K562 (cell line): ENCODE results near the gene UNKL. TPM values are rescaled to one million over a fixed set of nuclear protein-coding genes. Genes with fewer than 3 reads are reported as not detected.

ENCODE experiments used
- ATAC-seq: fragments of 200-7000 bp; cut with Tn5 transposase; 3 replicates; pipeline ENCODE4 v1.9.1; 2020; ENCODE audit warnings: moderate library complexity
- BruUV-seq: library from RNA; stranded (reverse); fragments of 400-500 nt; replicated peaks from 2 replicates; lab custom pipeline; 2021; lab: Mats Ljungman, UMichigan
- CTCF ChIA-PET: fragments of 300-600 bp; formaldehyde crosslinking; extraction: SDS; loops from one replicate; lab custom pipeline; 2021; ENCODE audit warnings: low intra/inter-chr PET ratio; lab: Yijun Ruan, JAX
- POLR2A ChIA-PET: fragments of 300-600, 350-650 bp; sonication (Branson Sonifier 250); formaldehyde crosslinking; extraction: SDS; loops from one replicate; lab custom pipeline; 2021; ENCODE audit warnings: antibody characterized with exemption, inconsistent platforms; lab: Yijun Ruan, JAX
- DNase-seq, 4 experiments: peaks; one replicate each; pipeline versions ENCODE4 v3.0.0 to v3.0.0-alpha.2; 2011 to 2018; ENCODE audit warnings: low spot score in 3 of 4, mixed read lengths in 3 of 4; ENCODE audit errors: extremely low read depth in 1 of 4
- FAIRE-seq: peaks from 2 replicates; lab custom pipeline; 2011; peaks lifted over from hg19 to GRCh38; lab: Jason Lieb, UNC
- H2AFZ ChIP-seq: 2 replicates; pipeline ENCODE4 v1.6.0; 2011; ENCODE audit warnings: low read depth, low read length, control low read depth, inconsistent platforms
- H3K27ac ChIP-seq: fragments of 200-600 bp; 3 replicates; pipeline ENCODE4 v1.8.0; 2011; ENCODE audit warnings: low read depth, mild to moderate bottlenecking, control low read depth, inconsistent platforms, low read length, moderate library complexity, mixed read lengths; ENCODE audit errors: extremely low read depth
- H3K27me3 ChIP-seq, 2 experiments: fragments of 300-600 bp in 1 of 2; 2 replicates in 1 of 2; 3 replicates in 1 of 2; pipeline versions ENCODE4 v1.6.0 to v1.8.0; 2011; ENCODE audit warnings: inconsistent platforms in 2 of 2, low read length in 2 of 2, mild to moderate bottlenecking in 1 of 2, mixed read lengths in 1 of 2, moderate library complexity in 1 of 2; ENCODE audit not compliant: control insufficient read depth in 2 of 2, insufficient read depth in 2 of 2
- H3K36me3 ChIP-seq: fragments of 300-600 bp; 3 replicates; pipeline ENCODE4 v1.8.0; 2011; ENCODE audit warnings: mild to moderate bottlenecking, low read length, inconsistent platforms; ENCODE audit not compliant: control insufficient read depth, insufficient read depth
- H3K4me1 ChIP-seq, 2 experiments: fragments of 200-600 bp in 1 of 2; replicated peaks in 1 of 2; 2 replicates in 1 of 2; 3 replicates in 1 of 2; pipeline versions ENCODE4 v1.5.1 to v1.8.0; 2011; ENCODE audit warnings: inconsistent platforms in 2 of 2, low read length in 2 of 2, mild to moderate bottlenecking in 1 of 2, mixed read lengths in 1 of 2, moderate library complexity in 1 of 2; ENCODE audit not compliant: control insufficient read depth in 2 of 2, insufficient read depth in 2 of 2
- H3K4me2 ChIP-seq: 2 replicates; pipeline ENCODE4 v1.6.1; 2011; ENCODE audit warnings: low read length, control low read depth, inconsistent platforms, mixed read lengths; ENCODE audit not compliant: insufficient read depth
- H3K4me3 ChIP-seq: fragments of 200-600 bp; sonication (generic), shearing (Covaris generic); 2 replicates; pipeline ENCODE4 v1.5.1; 2016; ENCODE audit warnings: control low read depth, inconsistent platforms
- H3K79me2 ChIP-seq: fragments of 200-600 bp; 3 replicates; pipeline ENCODE4 v1.8.0; 2011; ENCODE audit warnings: low read length, inconsistent platforms; ENCODE audit not compliant: control insufficient read depth, insufficient read depth
- H3K9ac ChIP-seq, 2 experiments: 2 replicates each; pipeline versions ENCODE4 v1.6.0 to v1.6.1; 2011; ENCODE audit warnings: low read depth in 2 of 2, low read length in 2 of 2, control low read depth in 1 of 2, inconsistent platforms in 1 of 2, mild to moderate bottlenecking in 1 of 2, mixed read lengths in 1 of 2; ENCODE audit not compliant: insufficient read depth in 1 of 2
- H3K9me1 ChIP-seq: one replicate; pipeline ENCODE4 v1.6.0; 2011; ENCODE audit warnings: inconsistent platforms, mild to moderate bottlenecking, low read length, moderate library complexity; ENCODE audit not compliant: control insufficient read depth, insufficient read depth
- H3K9me3 ChIP-seq: replicated peaks from 2 replicates; pipeline ENCODE4 v1.5.1; 2011; ENCODE audit warnings: low read depth, low read length, inconsistent platforms; ENCODE audit not compliant: control insufficient read depth, insufficient read depth
- H4K20me1 ChIP-seq: replicated peaks from 2 replicates; pipeline ENCODE4 v1.6.1; 2011; ENCODE audit warnings: low read length, inconsistent platforms, mixed read lengths; ENCODE audit not compliant: control insufficient read depth, insufficient read depth
- ARNT ChIP-seq, 2 experiments: fragments of 450-650 bp; IDR thresholded peaks; 2 replicates each; pipeline ENCODE4 v1.6.1; 2016; ENCODE audit warnings: mild to moderate bottlenecking in 1 of 2
- CCNT2 ChIP-seq: IDR thresholded peaks from 2 replicates; pipeline ENCODE4 v1.6.1; 2011; ENCODE audit warnings: borderline replicate concordance, low read depth, mild to moderate bottlenecking, moderate library complexity, mixed read lengths, low read length; ENCODE audit not compliant: insufficient read length; ENCODE audit errors: extremely low read depth
- EGR1 ChIP-seq: fragments of 450-650 bp; conservative IDR thresholded peaks from 2 replicates; pipeline ENCODE4 v1.6.1; 2017; ENCODE audit warnings: mild to moderate bottlenecking
- FOXK2 ChIP-seq, 2 experiments: fragments of 450-650 bp; IDR thresholded peaks in 1 of 2; conservative IDR thresholded peaks in 1 of 2; 2 replicates each; pipeline ENCODE4 v1.6.1; 2016; ENCODE audit warnings: low read depth in 2 of 2, mild to moderate bottlenecking in 1 of 2
- GABPA ChIP-seq: fragments of 200-800 bp; sonication (Bioruptor generic); conservative IDR thresholded peaks from 2 replicates; pipeline ENCODE4 v1.6.1; 2016; ENCODE audit warnings: low read depth, missing genetic modification characterization, missing compliant biosample characterization
- MLX ChIP-seq, 2 experiments: fragments of 450-650 bp in 1 of 2; sonication (generic) in 1 of 2; formaldehyde crosslinking; conservative IDR thresholded peaks; 2 replicates each; pipeline versions ENCODE4 v1.4.0 to v1.8.1; 2020 to 2022; ENCODE audit warnings: mild to moderate bottlenecking in 1 of 2, missing genetic modification reagents in 1 of 2
- RNF2 ChIP-seq: sonication (generic); IDR thresholded peaks from 2 replicates; pipeline ENCODE4 v1.6.1; 2016
- SMAD1 ChIP-seq: fragments of 150-350 bp; IDR thresholded peaks from 2 replicates; pipeline ENCODE4 v1.6.1; 2014; ENCODE audit warnings: low read length, low read depth; ENCODE audit not compliant: partially characterized antibody
- YY1 ChIP-seq, 3 experiments: IDR thresholded peaks; 2 replicates each; pipeline ENCODE4 v1.6.1; 2011; ENCODE audit warnings: low read length in 2 of 3, mild to moderate bottlenecking in 2 of 3, moderate library complexity in 2 of 3, borderline replicate concordance in 1 of 3, control low read depth in 1 of 3, low read depth in 1 of 3; ENCODE audit not compliant: insufficient read depth in 3 of 3, insufficient replicate concordance in 2 of 3, control insufficient read depth in 1 of 3, insufficient read length in 1 of 3; ENCODE audit errors: extremely low read depth in 1 of 3
- ZKSCAN3 ChIP-seq: fragments of 250-450 bp; sonication (Bioruptor Pico); IDR thresholded peaks from 2 replicates; pipeline ENCODE4 v1.4.0; 2020
- ZNF212 ChIP-seq: fragments of 450-650 bp; formaldehyde crosslinking; IDR thresholded peaks from 2 replicates; pipeline ENCODE4 v1.4.0; 2020; ENCODE audit warnings: mild to moderate bottlenecking
- WGBS: fragments of 100-300 bp; shearing (Covaris generic); methylation state at CpG from one replicate; pipeline ENCODE4 v1.1.6; 2016; ENCODE audit warnings: low coverage, mixed read lengths; ENCODE audit not compliant: insufficient coverage; ENCODE audit errors: missing lambda C conversion rate; 5-methylcytosine and 5-hydroxymethylcytosine counted together
- in situ Hi-C: fragments of 300-500 bp; cut with MboI; formaldehyde crosslinking; loops from 4 replicates; pipeline ENCODE4 v1.15.0; 2018; ENCODE audit warnings: inconsistent platforms, mixed read lengths
- intact Hi-C: fragments of 100-400 bp; cut with micrococcal nuclease; formaldehyde crosslinking; loops from 2 replicates; pipeline ENCODE4 v1.14.2; 2022
- polyA plus RNA-seq, 8 experiments: library from polyadenylated mRNA; depleted of rRNA in 4 of 8; stranded (reverse) in 5 of 8; unstranded in 3 of 8; fragments of >200 nt; fragmentation: Nextera tagmentation in 2 of 8; fragmentation: Illumina TruSeq in 1 of 8; extraction: Ambion mirVana in 2 of 8; extraction: Trizol in 1 of 8; gene quantifications; 2 replicates each; pipeline versions ENCODE4 v1.2.1 to v1.2.3, GENCODE V29; 2011 to 2014; ENCODE audit warnings: inconsistent platforms in 1 of 8, missing spikeins in 1 of 8
- total RNA-seq, 7 experiments: library from RNA; depleted of rRNA in 6 of 7; stranded (reverse); fragments of >200 nt in 6 of 7; fragmentation: Illumina TruSeq in 2 of 7; extraction: Trizol in 2 of 7; gene quantifications; 2 replicates each; pipeline versions ENCODE4 v1.2.1 to v1.2.3, GENCODE V29; 2011 to 2021; ENCODE audit warnings: low replicate concordance in 1 of 7
- TF ChIP-seq, protein P1 (sequence below): sonication (generic); formaldehyde crosslinking; IDR thresholded peaks from 2 replicates; pipeline ENCODE4 v1.8.0; 2022; ENCODE audit warnings: missing genetic modification reagents, mild to moderate bottlenecking, borderline replicate concordance
- TF ChIP-seq, protein P2 (sequence below): fragments of 450-650 bp; IDR thresholded peaks from 2 replicates; pipeline ENCODE4 v1.6.1; 2018; ENCODE audit not compliant: partially characterized antibody
- TF ChIP-seq, protein P3 (sequence below), 2 experiments: IDR thresholded peaks; 2 replicates each; pipeline ENCODE4 v1.6.1; 2011; ENCODE audit warnings: borderline replicate concordance in 1 of 2, control low read depth in 1 of 2, low read depth in 1 of 2, low read length in 1 of 2, mild to moderate bottlenecking in 1 of 2, mixed read lengths in 1 of 2, moderate library complexity in 1 of 2; ENCODE audit not compliant: insufficient read depth in 1 of 2, insufficient read length in 1 of 2, poor library complexity in 1 of 2, severe bottlenecking in 1 of 2; ENCODE audit errors: extremely low read depth in 1 of 2

UNKL gene
- total and polyA plus RNA-seq, 9 of the 15 experiments (the other 6 are each of a cell fraction or from before 2014, with no cell fraction given): 0.37 to 30.2 (median 5.1) TPM

DNA sequence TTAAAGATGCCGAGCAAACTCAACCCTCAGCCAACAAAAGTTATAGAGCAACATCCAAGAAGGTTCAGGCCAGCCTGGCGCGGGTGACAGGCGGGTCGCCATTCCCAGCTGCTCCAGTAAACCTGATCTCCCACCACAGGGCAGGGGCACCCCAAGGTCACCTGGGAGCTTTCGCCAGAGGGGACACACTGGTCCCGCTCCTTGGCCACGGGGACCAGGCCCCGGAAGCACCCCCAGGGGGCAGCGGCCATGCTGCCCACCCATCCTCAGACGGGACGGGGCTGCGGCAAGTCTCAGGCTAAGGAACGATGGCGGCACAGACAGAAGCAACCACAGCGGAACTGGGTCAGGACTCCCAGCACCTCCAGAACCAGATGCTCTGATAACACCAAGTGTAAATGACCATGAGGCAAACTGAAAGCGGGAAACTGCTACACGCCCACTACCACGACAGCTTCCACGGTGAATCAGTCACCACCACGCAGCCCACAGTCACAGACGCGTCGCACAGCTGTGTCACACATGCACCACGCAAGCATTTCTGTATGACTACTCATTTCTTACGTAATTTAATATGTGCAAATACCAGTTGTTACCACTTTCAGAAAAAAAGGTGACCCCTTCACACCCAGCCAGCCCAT lies 44.0 kb upstream of the UNKL start:
- BruUV-seq: no TSS peak
- in situ Hi-C loops (no loop called here), intact Hi-C loops (no loop called here)
- Histone ChIP-seq H3K4me1 (peaks cover 0 to 10% of the 10 kb centered on the region in 2 experiments; a peak in 2 of 5 replicates), H3K4me2 (no peak overlapping the region), H3K4me3 (no peak overlapping the region), H3K27me3 (no peaks in the 10 kb centered on the region), H3K9me3 (no peaks in the 10 kb centered on the region), H3K9ac (peak overlapping the region in 1 of 2 experiments; percentile 35; a peak in 1 of 4 replicates), H3K27ac (no peak overlapping the region), H3K9me1 (peaks cover 4% of the 10 kb centered on the region), H3K79me2 (no peaks in the 10 kb centered on the region), H4K20me1 (0 out of 2 replicates have a peak, but pooled peaks cover 5% of the 10 kb centered on the region), H3K36me3 (peaks cover 72% of the 10 kb centered on the region; the same call in 2 of the 3 replicates), H2AFZ (no peak overlapping the region)
- DNase-seq (no peak), ATAC-seq (no peak), FAIRE-seq (no peak)
- POLR2A ChIA-PET: no interaction called here
- WGBS: 94% methylated on average over 25 of the region's 26 CpGs
- CTCF ChIA-PET: no interaction called here
- TF ChIP-seq ZNF212 (CRISPR knock-in tag) (no peak), ARNT (IDR thresholded peaks at IDR 0.05) (no peak), GABPA (tag) (no peak), ZKSCAN3 (CRISPR knock-in tag) (no peak), FOXK2 (conservative IDR thresholded peaks at IDR 0.05 in 1 of 2, IDR thresholded peaks at IDR 0.05 in 1 of 2; ENCODE audit: low read depth in 2 of 2) (no peak), YY1 (IDR thresholded peaks at IDR 0.05; ENCODE audit: borderline replicate concordance in 1 of 3, control insufficient read depth in 1 of 3, extremely low read depth in 1 of 3, insufficient read depth in 3 of 3, insufficient read length in 1 of 3, insufficient replicate concordance in 2 of 3, low read depth in 1 of 3, low read length in 2 of 3) (no peak), CCNT2 (no peak), SMAD1 (no peak), RNF2 (no peak), EGR1 (no peak), MLX (CRISPR knock-in tag; conservative IDR thresholded peaks at IDR 0.05) (no peak)
- TF ChIP-seq, protein P1, sequence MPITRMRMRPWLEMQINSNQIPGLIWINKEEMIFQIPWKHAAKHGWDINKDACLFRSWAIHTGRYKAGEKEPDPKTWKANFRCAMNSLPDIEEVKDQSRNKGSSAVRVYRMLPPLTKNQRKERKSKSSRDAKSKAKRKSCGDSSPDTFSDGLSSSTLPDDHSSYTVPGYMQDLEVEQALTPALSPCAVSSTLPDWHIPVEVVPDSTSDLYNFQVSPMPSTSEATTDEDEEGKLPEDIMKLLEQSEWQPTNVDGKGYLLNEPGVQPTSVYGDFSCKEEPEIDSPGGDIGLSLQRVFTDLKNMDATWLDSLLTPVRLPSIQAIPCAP (CRISPR knock-in tag): no peak
- TF ChIP-seq, protein P2, sequence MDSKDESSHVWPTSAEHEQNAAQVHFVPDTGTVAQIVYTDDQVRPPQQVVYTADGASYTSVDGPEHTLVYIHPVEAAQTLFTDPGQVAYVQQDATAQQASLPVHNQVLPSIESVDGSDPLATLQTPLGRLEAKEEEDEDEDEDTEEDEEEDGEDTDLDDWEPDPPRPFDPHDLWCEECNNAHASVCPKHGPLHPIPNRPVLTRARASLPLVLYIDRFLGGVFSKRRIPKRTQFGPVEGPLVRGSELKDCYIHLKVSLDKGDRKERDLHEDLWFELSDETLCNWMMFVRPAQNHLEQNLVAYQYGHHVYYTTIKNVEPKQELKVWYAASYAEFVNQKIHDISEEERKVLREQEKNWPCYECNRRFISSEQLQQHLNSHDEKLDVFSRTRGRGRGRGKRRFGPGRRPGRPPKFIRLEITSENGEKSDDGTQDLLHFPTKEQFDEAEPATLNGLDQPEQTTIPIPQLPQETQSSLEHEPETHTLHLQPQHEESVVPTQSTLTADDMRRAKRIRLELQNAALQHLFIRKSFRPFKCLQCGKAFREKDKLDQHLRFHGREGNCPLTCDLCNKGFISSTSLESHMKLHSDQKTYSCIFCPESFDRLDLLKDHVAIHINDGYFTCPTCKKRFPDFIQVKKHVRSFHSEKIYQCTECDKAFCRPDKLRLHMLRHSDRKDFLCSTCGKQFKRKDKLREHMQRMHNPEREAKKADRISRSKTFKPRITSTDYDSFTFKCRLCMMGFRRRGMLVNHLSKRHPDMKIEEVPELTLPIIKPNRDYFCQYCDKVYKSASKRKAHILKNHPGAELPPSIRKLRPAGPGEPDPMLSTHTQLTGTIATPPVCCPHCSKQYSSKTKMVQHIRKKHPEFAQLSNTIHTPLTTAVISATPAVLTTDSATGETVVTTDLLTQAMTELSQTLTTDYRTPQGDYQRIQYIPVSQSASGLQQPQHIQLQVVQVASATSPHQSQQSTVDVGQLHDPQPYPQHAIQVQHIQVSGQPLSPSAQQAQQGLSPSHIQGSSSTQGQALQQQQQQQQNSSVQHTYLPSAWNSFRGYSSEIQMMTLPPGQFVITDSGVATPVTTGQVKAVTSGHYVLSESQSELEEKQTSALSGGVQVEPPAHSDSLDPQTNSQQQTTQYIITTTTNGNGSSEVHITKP: no peak
- TF ChIP-seq, protein P3, sequence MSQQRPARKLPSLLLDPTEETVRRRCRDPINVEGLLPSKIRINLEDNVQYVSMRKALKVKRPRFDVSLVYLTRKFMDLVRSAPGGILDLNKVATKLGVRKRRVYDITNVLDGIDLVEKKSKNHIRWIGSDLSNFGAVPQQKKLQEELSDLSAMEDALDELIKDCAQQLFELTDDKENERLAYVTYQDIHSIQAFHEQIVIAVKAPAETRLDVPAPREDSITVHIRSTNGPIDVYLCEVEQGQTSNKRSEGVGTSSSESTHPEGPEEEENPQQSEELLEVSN (IDR thresholded peaks at IDR 0.05; ENCODE audit: borderline replicate concordance in 1 of 2, extremely low read depth in 1 of 2, insufficient read depth in 1 of 2, insufficient read length in 1 of 2, low read depth in 1 of 2, low read length in 1 of 2, poor library complexity in 1 of 2, severe bottlenecking in 1 of 2): no peak
